Measurements from ENCODE around the gene TMEM87A.

The TMEM87A gene

GRCh38 chr15:42191610-42192346, 81.5 kb downstream of the TMEM87A start:
- H3K9ac ChIP-seq (ENCODE audit: insufficient read length): no peak overlapping the region
- H3K9me3 ChIP-seq (ENCODE audit: low read depth, low read length): no peaks in the 10 kb centered on the region
- DNase-seq (ENCODE audit: low read depth, low spot score): no peak
- H3K4me3 ChIP-seq: no peak overlapping the region
- TF ChIP-seq EZH2 (IDR thresholded peaks at IDR 0.05) (no peak), FOXP2 (optimal IDR thresholded peaks at IDR 0.05; ENCODE audit: control extremely low read depth, extremely low read length, insufficient read depth) (no peak), POLR2AphosphoS5 (IDR thresholded peaks at IDR 0.05; ENCODE audit: borderline replicate concordance, low read depth, low read length) (no peak)
- H3K27ac ChIP-seq: no peak overlapping the region
- H3K36me3 ChIP-seq (ENCODE audit: insufficient read depth, low read length): peaks cover 24% of the 10 kb centered on the region

- peaks cover 36% of the 10 kb centered on the region for H3K36me3 ChIP-seq (ENCODE audit: insufficient read depth, low read length)
- TF ChIP-seq EZH2 (IDR thresholded peaks at IDR 0.05): no peak
Observed at GRCh38 chr15:42190370-42190769, 82.9 kb downstream of the TMEM87A start.

GRCh38 chr15:42185801-42186200, 87.4 kb downstream of the TMEM87A start:
- H3K36me3 ChIP-seq (ENCODE audit: insufficient read depth, low read length): peaks cover 46% of the 10 kb centered on the region
- no peak for DNase-seq (ENCODE audit: low read depth, low spot score)
- H3K9me3 ChIP-seq (ENCODE audit: low read depth, low read length): no peaks in the 10 kb centered on the region
- no peak overlapping the region for H3K9ac ChIP-seq (ENCODE audit: insufficient read length)
- no peak overlapping the region for H3K27ac ChIP-seq
- no peak overlapping the region for H3K4me3 ChIP-seq
- TF ChIP-seq POLR2AphosphoS5 (IDR thresholded peaks at IDR 0.05; ENCODE audit: borderline replicate concordance, low read depth, low read length) (no peak), EZH2 (IDR thresholded peaks at IDR 0.05) (no peak), FOXP2 (optimal IDR thresholded peaks at IDR 0.05; ENCODE audit: control extremely low read depth, extremely low read length, insufficient read depth) (no peak)

More at GRCh38 chr15:42190370-42190769, 82.9 kb downstream of the TMEM87A start:
- Histone ChIP-seq H3K4me3 (no peak overlapping the region), H3K27ac (no peak overlapping the region), H3K9me3 (ENCODE audit: low read depth, low read length) (no peaks in the 10 kb centered on the region), H3K9ac (ENCODE audit: insufficient read length) (no peak overlapping the region)
- no peak for DNase-seq (ENCODE audit: low read depth, low spot score)

- DNase-seq (ENCODE audit: low read depth, low spot score): no peak
- no peak overlapping the region for H3K9ac ChIP-seq (ENCODE audit: insufficient read length)
- no peak overlapping the region for H3K27ac ChIP-seq
- H3K36me3 ChIP-seq (ENCODE audit: insufficient read depth, low read length): peaks cover 43% of the 10 kb centered on the region
- TF ChIP-seq POLR2AphosphoS5 (IDR thresholded peaks at IDR 0.05; ENCODE audit: borderline replicate concordance, low read depth, low read length): no peak
- no peak overlapping the region for H3K4me3 ChIP-seq
- no peaks in the 10 kb centered on the region for H3K9me3 ChIP-seq (ENCODE audit: low read depth, low read length)
Observed at GRCh38 chr15:42184736-42185135, 88.5 kb downstream of the TMEM87A start.

- no peak for DNase-seq (ENCODE audit: low read depth, low spot score)
- Histone ChIP-seq H3K27ac (no peak overlapping the region), H3K9me3 (ENCODE audit: low read depth, low read length) (no peaks in the 10 kb centered on the region), H3K9ac (ENCODE audit: insufficient read length) (no peak overlapping the region), H3K4me3 (no peak overlapping the region), H3K36me3 (ENCODE audit: insufficient read depth, low read length) (peaks cover 45% of the 10 kb centered on the region)
- no peak for TF ChIP-seq EZH2 (IDR thresholded peaks at IDR 0.05)
- no peak for TF ChIP-seq FOXP2 (optimal IDR thresholded peaks at IDR 0.05; ENCODE audit: control extremely low read depth, extremely low read length, insufficient read depth)
- no peak for TF ChIP-seq POLR2AphosphoS5 (IDR thresholded peaks at IDR 0.05; ENCODE audit: borderline replicate concordance, low read depth, low read length)
Observed at GRCh38 chr15:42184296-42184695, 88.9 kb downstream of the TMEM87A start.

- no peaks in the 10 kb centered on the region for H3K9me3 ChIP-seq (ENCODE audit: low read depth, low read length)
- no peak for TF ChIP-seq EZH2 (IDR thresholded peaks at IDR 0.05)
- TF ChIP-seq POLR2AphosphoS5 (IDR thresholded peaks at IDR 0.05; ENCODE audit: borderline replicate concordance, low read depth, low read length): no peak
- TF ChIP-seq FOXP2 (optimal IDR thresholded peaks at IDR 0.05; ENCODE audit: control extremely low read depth, extremely low read length, insufficient read depth): no peak
- H3K9ac ChIP-seq (ENCODE audit: insufficient read length): no peak overlapping the region
- no peak overlapping the region for H3K27ac ChIP-seq
- H3K36me3 ChIP-seq (ENCODE audit: insufficient read depth, low read length): peaks cover 48% of the 10 kb centered on the region
- H3K4me3 ChIP-seq: no peak overlapping the region
- no peak for DNase-seq (ENCODE audit: low read depth, low spot score)
Observed at GRCh38 chr15:42182961-42183360, 90.3 kb downstream of the TMEM87A start.

- H3K36me3 ChIP-seq (ENCODE audit: insufficient read depth, low read length): peaks cover 45% of the 10 kb centered on the region
Observed at GRCh38 chr15:42182328-42182886, 90.8 kb downstream of the TMEM87A start.

GRCh38 chr15:42178056-42178455, 95.2 kb downstream of the TMEM87A start:
- no peak overlapping the region for H3K9ac ChIP-seq (ENCODE audit: insufficient read length)
- peaks cover 28% of the 10 kb centered on the region for H3K36me3 ChIP-seq (ENCODE audit: insufficient read depth, low read length)
- no peak for DNase-seq (ENCODE audit: low read depth, low spot score)
- H3K27ac ChIP-seq: no peak overlapping the region
- H3K9me3 ChIP-seq (ENCODE audit: low read depth, low read length): no peaks in the 10 kb centered on the region
- no peak for TF ChIP-seq EZH2 (IDR thresholded peaks at IDR 0.05)
- TF ChIP-seq POLR2AphosphoS5 (IDR thresholded peaks at IDR 0.05; ENCODE audit: borderline replicate concordance, low read depth, low read length): no peak
- TF ChIP-seq FOXP2 (optimal IDR thresholded peaks at IDR 0.05; ENCODE audit: control extremely low read depth, extremely low read length, insufficient read depth): no peak
- H3K4me3 ChIP-seq: no peak overlapping the region

More at GRCh38 chr15:42182328-42182886, 90.8 kb downstream of the TMEM87A start:
- Histone ChIP-seq H3K9me3 (ENCODE audit: low read depth, low read length) (no peaks in the 10 kb centered on the region), H3K4me3 (no peak overlapping the region), H3K9ac (ENCODE audit: insufficient read length) (no peak overlapping the region), H3K27ac (no peak overlapping the region)
- no peak for DNase-seq (ENCODE audit: low read depth, low spot score)
- no peak for TF ChIP-seq FOXP2 (optimal IDR thresholded peaks at IDR 0.05; ENCODE audit: control extremely low read depth, extremely low read length, insufficient read depth)
- TF ChIP-seq POLR2AphosphoS5 (IDR thresholded peaks at IDR 0.05; ENCODE audit: borderline replicate concordance, low read depth, low read length): no peak
- no peak for TF ChIP-seq EZH2 (IDR thresholded peaks at IDR 0.05)

- H3K4me3 ChIP-seq: no peak overlapping the region
- H3K36me3 ChIP-seq (ENCODE audit: insufficient read depth, low read length): peaks cover 49% of the 10 kb centered on the region
- no peak overlapping the region for H3K9ac ChIP-seq (ENCODE audit: insufficient read length)
- no peak overlapping the region for H3K27ac ChIP-seq
- no peak for TF ChIP-seq FOXP2 (optimal IDR thresholded peaks at IDR 0.05; ENCODE audit: control extremely low read depth, extremely low read length, insufficient read depth)
- no peaks in the 10 kb centered on the region for H3K9me3 ChIP-seq (ENCODE audit: low read depth, low read length)
- DNase-seq (ENCODE audit: low read depth, low spot score): no peak
Observed at GRCh38 chr15:42175671-42176070, 97.6 kb downstream of the TMEM87A start.

Data from SK-N-MC (cell line).